HEK293 (cell line): Measurements from ENCODE around the gene STK11.

Source experiments
- CTCF ChIA-PET: fragments of 350-600 bp; formaldehyde crosslinking; extraction: SDS; loops from one replicate; lab custom pipeline; 2021; ENCODE audit warnings: antibody characterized with exemption; lab: Yijun Ruan, JAX
- POLR2A ChIA-PET: fragments of 300-600 bp; formaldehyde crosslinking; extraction: SDS; loops from one replicate; lab custom pipeline; 2020; ENCODE audit warnings: antibody characterized with exemption, inconsistent platforms; lab: Yijun Ruan, JAX
- H3K27ac ChIP-seq: fragments of 200-500 bp; sonication (Bioruptor generic); 2 replicates; pipeline ENCODE4 v1.5.1; 2014; ENCODE audit warnings: low read depth, low read length, control low read depth, inconsistent platforms; ENCODE audit errors: extremely low read depth
- H3K36me3 ChIP-seq, 2 experiments: fragments of 200-500 bp in 1 of 2; sonication (Bioruptor generic) in 1 of 2; 1 replicate in 1 of 2; 2 replicates in 1 of 2; pipeline ENCODE4 v1.5.1; 2014 to 2017; ENCODE audit warnings: inconsistent platforms in 2 of 2, low read length in 2 of 2; ENCODE audit not compliant: control insufficient read depth in 2 of 2, insufficient read depth in 1 of 2
- H3K4me1 ChIP-seq: fragments of 200-500 bp; sonication (Bioruptor generic); 2 replicates; pipeline ENCODE4 v1.5.1; 2014; ENCODE audit warnings: mild to moderate bottlenecking, low read length, inconsistent platforms; ENCODE audit not compliant: control insufficient read depth, insufficient read depth
- H3K4me3 ChIP-seq: 2 replicates; pipeline ENCODE4 v1.5.1; 2011; ENCODE audit warnings: low read depth, mild to moderate bottlenecking, control low read depth, low read length, moderate library complexity
- H3K9me3 ChIP-seq: fragments of 200-500 bp; sonication (Bioruptor generic); 2 replicates; pipeline ENCODE4 v1.5.1; 2014; ENCODE audit warnings: low read depth, low read length, inconsistent platforms; ENCODE audit not compliant: control insufficient read depth, insufficient read depth
- GLIS1 ChIP-seq: fragments of 450-650 bp; formaldehyde crosslinking; IDR thresholded peaks from 2 replicates; pipeline ENCODE4 v1.5.1; 2016; ENCODE audit warnings: missing biosample characterization, missing genetic modification characterization
- PRDM1 ChIP-seq: fragments of 450-650 bp; formaldehyde crosslinking; IDR thresholded peaks from 2 replicates; pipeline ENCODE4; 2016; ENCODE audit warnings: missing biosample characterization, missing genetic modification characterization
- REST ChIP-seq: fragments of 450-650 bp; formaldehyde crosslinking; IDR thresholded peaks from 2 replicates; pipeline ENCODE4 v1.5.1; 2016; ENCODE audit warnings: missing biosample characterization, missing genetic modification characterization
- ZFHX2 ChIP-seq: fragments of 450-650 bp; formaldehyde crosslinking; conservative IDR thresholded peaks from 2 replicates; pipeline ENCODE4 v1.5.1; 2016; ENCODE audit warnings: missing biosample characterization, missing genetic modification characterization
- ZNF169 ChIP-seq: fragments of 450-650 bp; formaldehyde crosslinking; IDR thresholded peaks from 2 replicates; pipeline ENCODE4 v1.5.1; 2016; ENCODE audit warnings: missing biosample characterization, missing genetic modification characterization
- ZNF248 ChIP-seq: fragments of 450-650 bp; formaldehyde crosslinking; IDR thresholded peaks from 2 replicates; pipeline ENCODE4 v1.5.1; 2017; ENCODE audit warnings: missing biosample characterization, missing genetic modification characterization
- ZNF544 ChIP-seq: fragments of 450-650 bp; formaldehyde crosslinking; IDR thresholded peaks from 2 replicates; pipeline ENCODE4 v1.5.0; 2017; ENCODE audit warnings: missing biosample characterization, missing genetic modification characterization
- TF ChIP-seq, protein P1 (sequence below): fragments of 450-650 bp; formaldehyde crosslinking; IDR thresholded peaks from 2 replicates; pipeline ENCODE4 v1.5.1; 2017; ENCODE audit warnings: missing biosample characterization, missing genetic modification characterization
- TF ChIP-seq, protein P2 (sequence below): fragments of 450-650 bp; formaldehyde crosslinking; IDR thresholded peaks from 2 replicates; pipeline ENCODE4 v1.5.1; 2017; ENCODE audit warnings: missing biosample characterization, mild to moderate bottlenecking, missing genetic modification characterization, moderate library complexity

The STK11 gene

GRCh38 chr19:1275976-1276627 is 70.5 kb downstream of the STK11 start (continued):
- TF ChIP-seq, protein P1, sequence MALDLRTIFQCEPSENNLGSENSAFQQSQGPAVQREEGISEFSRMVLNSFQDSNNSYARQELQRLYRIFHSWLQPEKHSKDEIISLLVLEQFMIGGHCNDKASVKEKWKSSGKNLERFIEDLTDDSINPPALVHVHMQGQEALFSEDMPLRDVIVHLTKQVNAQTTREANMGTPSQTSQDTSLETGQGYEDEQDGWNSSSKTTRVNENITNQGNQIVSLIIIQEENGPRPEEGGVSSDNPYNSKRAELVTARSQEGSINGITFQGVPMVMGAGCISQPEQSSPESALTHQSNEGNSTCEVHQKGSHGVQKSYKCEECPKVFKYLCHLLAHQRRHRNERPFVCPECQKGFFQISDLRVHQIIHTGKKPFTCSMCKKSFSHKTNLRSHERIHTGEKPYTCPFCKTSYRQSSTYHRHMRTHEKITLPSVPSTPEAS (tag by site-specific recombination) = no peak
- TF ChIP-seq ZNF544 (tag by site-specific recombination) = no peak
- TF ChIP-seq, protein P2, sequence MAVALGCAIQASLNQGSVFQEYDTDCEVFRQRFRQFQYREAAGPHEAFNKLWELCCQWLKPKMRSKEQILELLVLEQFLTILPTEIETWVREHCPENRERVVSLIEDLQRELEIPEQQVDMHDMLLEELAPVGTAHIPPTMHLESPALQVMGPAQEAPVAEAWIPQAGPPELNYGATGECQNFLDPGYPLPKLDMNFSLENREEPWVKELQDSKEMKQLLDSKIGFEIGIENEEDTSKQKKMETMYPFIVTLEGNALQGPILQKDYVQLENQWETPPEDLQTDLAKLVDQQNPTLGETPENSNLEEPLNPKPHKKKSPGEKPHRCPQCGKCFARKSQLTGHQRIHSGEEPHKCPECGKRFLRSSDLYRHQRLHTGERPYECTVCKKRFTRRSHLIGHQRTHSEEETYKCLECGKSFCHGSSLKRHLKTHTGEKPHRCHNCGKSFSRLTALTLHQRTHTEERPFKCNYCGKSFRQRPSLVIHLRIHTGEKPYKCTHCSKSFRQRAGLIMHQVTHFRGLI (tag by site-specific recombination) = 0 out of 2 replicates have a peak, but pooled peaks have one; percentile 42

DNA sequence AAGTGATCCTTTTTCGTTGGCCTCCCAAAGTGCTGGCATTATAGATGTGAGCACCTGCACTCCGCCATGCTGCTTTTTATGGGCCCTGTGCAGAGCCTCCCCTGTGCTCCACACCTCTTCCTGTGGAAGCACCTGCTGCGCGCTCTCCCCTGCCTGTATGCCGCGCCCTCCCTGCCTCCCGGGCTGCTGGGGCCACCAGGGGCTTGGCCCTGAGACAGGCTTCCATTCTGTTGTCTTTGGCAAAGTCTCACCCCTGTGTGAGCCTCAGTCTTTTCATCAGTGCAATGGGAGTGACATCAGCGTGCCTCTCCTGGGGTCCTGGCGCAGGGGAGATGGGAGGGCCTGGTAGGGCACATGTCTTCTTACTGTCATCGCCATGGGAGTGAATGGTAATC is 71.0 kb downstream of the STK11 start:
- ChIA-PET POLR2A (interaction anchor here (0.6 to 1.6 kb wide), 2 partner anchors 7 to 238 kb away, joined by 3 to 12 read pairs; partner anchors contain the start of gene CIRBP), CTCF (no interaction called here)
- no peak overlapping the region for H3K4me3 ChIP-seq
- no peaks in the 10 kb centered on the region for H3K9me3 ChIP-seq
- TF ChIP-seq ZNF169 (tag by site-specific recombination) (no peak), GLIS1 (tag by site-specific recombination) (peak; percentile 96), PRDM1 (no peak), ZNF248 (tag by site-specific recombination) (no peak)
- peaks cover 8% of the 10 kb centered on the region for H3K4me1 ChIP-seq
- H3K27ac ChIP-seq = peak overlapping the region; percentile 98; the same call in 1 of the 2 replicates
- peaks cover 0 to 71% of the 10 kb centered on the region in 2 experiments; a peak in 1 of 3 replicates for H3K36me3 ChIP-seq

GRCh38 chr19:1277061-1277460 is 71.5 kb downstream of the STK11 start:
- TF ChIP-seq REST (tag by site-specific recombination) (peak; percentile 88), ZFHX2 (tag by site-specific recombination) (no peak)
- Histone ChIP-seq H3K9me3 (no peaks in the 10 kb centered on the region), H3K4me1 (peaks cover 8% of the 10 kb centered on the region), H3K4me3 (no peak overlapping the region), H3K27ac (no peak overlapping the region), H3K36me3 (peaks cover 0 to 67% of the 10 kb centered on the region in 2 experiments; a peak in 1 of 3 replicates)
- ChIA-PET CTCF (interaction anchor here (0.6 to 4.4 kb wide), 5 partner anchors 25 to 232 kb away, joined by 3 to 28 read pairs (median 4); no protein-coding TSS in a partner anchor), POLR2A (interaction anchor here (0.7 to 1.6 kb wide), 3 partner anchors 8 to 75 kb away, joined by 4 to 12 read pairs (median 5); partner anchors contain the start of gene CIRBP)
